K562 (cell line): Measurements from ENCODE around the gene LRRFIP2. TPM values are rescaled to one million over a fixed set of nuclear protein-coding genes. Genes with fewer than 3 reads are reported as not detected.

ENCODE experiments used
- ATAC-seq: fragments of 200-7000 bp; cut with Tn5 transposase; 3 replicates; pipeline ENCODE4 v1.9.1; 2020; ENCODE audit warnings: moderate library complexity
- BruUV-seq: library from RNA; stranded (reverse); fragments of 400-500 nt; replicated peaks from 2 replicates; lab custom pipeline; 2021; lab: Mats Ljungman, UMichigan
- CTCF ChIA-PET: fragments of 300-600 bp; formaldehyde crosslinking; extraction: SDS; loops from one replicate; lab custom pipeline; 2021; ENCODE audit warnings: low intra/inter-chr PET ratio; lab: Yijun Ruan, JAX
- POLR2A ChIA-PET: fragments of 300-600, 350-650 bp; sonication (Branson Sonifier 250); formaldehyde crosslinking; extraction: SDS; loops from one replicate; lab custom pipeline; 2021; ENCODE audit warnings: antibody characterized with exemption, inconsistent platforms; lab: Yijun Ruan, JAX
- DNase-seq, 4 experiments: peaks; one replicate each; pipeline versions ENCODE4 v3.0.0 to v3.0.0-alpha.2; 2011 to 2018; ENCODE audit warnings: low spot score in 3 of 4, mixed read lengths in 3 of 4; ENCODE audit errors: extremely low read depth in 1 of 4
- FAIRE-seq: peaks from 2 replicates; lab custom pipeline; 2011; peaks lifted over from hg19 to GRCh38; lab: Jason Lieb, UNC
- H2AFZ ChIP-seq: 2 replicates; pipeline ENCODE4 v1.6.0; 2011; ENCODE audit warnings: low read depth, low read length, control low read depth, inconsistent platforms
- H3K27ac ChIP-seq: fragments of 200-600 bp; 3 replicates; pipeline ENCODE4 v1.8.0; 2011; ENCODE audit warnings: low read depth, mild to moderate bottlenecking, control low read depth, inconsistent platforms, low read length, moderate library complexity, mixed read lengths; ENCODE audit errors: extremely low read depth
- H3K27me3 ChIP-seq, 2 experiments: fragments of 300-600 bp in 1 of 2; 2 replicates in 1 of 2; 3 replicates in 1 of 2; pipeline versions ENCODE4 v1.6.0 to v1.8.0; 2011; ENCODE audit warnings: inconsistent platforms in 2 of 2, low read length in 2 of 2, mild to moderate bottlenecking in 1 of 2, mixed read lengths in 1 of 2, moderate library complexity in 1 of 2; ENCODE audit not compliant: control insufficient read depth in 2 of 2, insufficient read depth in 2 of 2
- H3K36me3 ChIP-seq: fragments of 300-600 bp; 3 replicates; pipeline ENCODE4 v1.8.0; 2011; ENCODE audit warnings: mild to moderate bottlenecking, low read length, inconsistent platforms; ENCODE audit not compliant: control insufficient read depth, insufficient read depth
- H3K4me1 ChIP-seq, 2 experiments: fragments of 200-600 bp in 1 of 2; replicated peaks in 1 of 2; 2 replicates in 1 of 2; 3 replicates in 1 of 2; pipeline versions ENCODE4 v1.5.1 to v1.8.0; 2011; ENCODE audit warnings: inconsistent platforms in 2 of 2, low read length in 2 of 2, mild to moderate bottlenecking in 1 of 2, mixed read lengths in 1 of 2, moderate library complexity in 1 of 2; ENCODE audit not compliant: control insufficient read depth in 2 of 2, insufficient read depth in 2 of 2
- H3K4me2 ChIP-seq: 2 replicates; pipeline ENCODE4 v1.6.1; 2011; ENCODE audit warnings: low read length, control low read depth, inconsistent platforms, mixed read lengths; ENCODE audit not compliant: insufficient read depth
- H3K4me3 ChIP-seq: fragments of 200-600 bp; sonication (generic), shearing (Covaris generic); 2 replicates; pipeline ENCODE4 v1.5.1; 2016; ENCODE audit warnings: control low read depth, inconsistent platforms
- H3K79me2 ChIP-seq: fragments of 200-600 bp; 3 replicates; pipeline ENCODE4 v1.8.0; 2011; ENCODE audit warnings: low read length, inconsistent platforms; ENCODE audit not compliant: control insufficient read depth, insufficient read depth
- H3K9ac ChIP-seq, 2 experiments: 2 replicates each; pipeline versions ENCODE4 v1.6.0 to v1.6.1; 2011; ENCODE audit warnings: low read depth in 2 of 2, low read length in 2 of 2, control low read depth in 1 of 2, inconsistent platforms in 1 of 2, mild to moderate bottlenecking in 1 of 2, mixed read lengths in 1 of 2; ENCODE audit not compliant: insufficient read depth in 1 of 2
- H3K9me1 ChIP-seq: one replicate; pipeline ENCODE4 v1.6.0; 2011; ENCODE audit warnings: inconsistent platforms, mild to moderate bottlenecking, low read length, moderate library complexity; ENCODE audit not compliant: control insufficient read depth, insufficient read depth
- H3K9me3 ChIP-seq: replicated peaks from 2 replicates; pipeline ENCODE4 v1.5.1; 2011; ENCODE audit warnings: low read depth, low read length, inconsistent platforms; ENCODE audit not compliant: control insufficient read depth, insufficient read depth
- H4K20me1 ChIP-seq: replicated peaks from 2 replicates; pipeline ENCODE4 v1.6.1; 2011; ENCODE audit warnings: low read length, inconsistent platforms, mixed read lengths; ENCODE audit not compliant: control insufficient read depth, insufficient read depth
- ETS1 ChIP-seq: conservative IDR thresholded peaks from 2 replicates; pipeline ENCODE4 v1.6.1; 2011; ENCODE audit warnings: low read depth, mild to moderate bottlenecking, low read length; ENCODE audit not compliant: control insufficient read depth
- FOSL1 ChIP-seq: fragments of 200-800 bp; sonication (Bioruptor generic); conservative IDR thresholded peaks from 2 replicates; pipeline ENCODE4 v1.6.1; 2016; ENCODE audit warnings: missing genetic modification characterization, missing compliant biosample characterization
- FOXA1 ChIP-seq: fragments of 450-650 bp; IDR thresholded peaks from 2 replicates; pipeline ENCODE4 v1.6.1; 2016; ENCODE audit warnings: mild to moderate bottlenecking, borderline replicate concordance
- GATAD2B ChIP-seq: fragments of 450-650 bp; IDR thresholded peaks from 2 replicates; pipeline ENCODE4 v1.6.1; 2017; ENCODE audit warnings: mild to moderate bottlenecking, borderline replicate concordance
- NCOA4 ChIP-seq: fragments of 450-650 bp; IDR thresholded peaks from 2 replicates; pipeline ENCODE4 v1.6.1; 2018; ENCODE audit warnings: mild to moderate bottlenecking; ENCODE audit not compliant: partially characterized antibody
- PATZ1 ChIP-seq: fragments of 250-450 bp; sonication (Bioruptor Pico); IDR thresholded peaks from 2 replicates; pipeline ENCODE4 v1.5.0; 2020; ENCODE audit warnings: mild to moderate bottlenecking, borderline replicate concordance
- POLR2AphosphoS5 ChIP-seq: IDR thresholded peaks from 2 replicates; pipeline ENCODE4 v1.6.1; 2011; ENCODE audit warnings: mild to moderate bottlenecking, low read depth, low read length, moderate library complexity; ENCODE audit not compliant: control insufficient read depth, insufficient read depth
- POLR2H ChIP-seq: IDR thresholded peaks from 2 replicates; pipeline ENCODE4 v1.6.1; 2016; ENCODE audit warnings: missing genetic modification characterization, low read depth, mild to moderate bottlenecking, control low read depth, missing compliant biosample characterization, moderate library complexity
- SAFB ChIP-seq: fragments of 200-400 bp; formaldehyde crosslinking; IDR thresholded peaks from 2 replicates; pipeline ENCODE4 v1.6.1; 2017; ENCODE audit warnings: low read depth, low read length, borderline replicate concordance
- TBP ChIP-seq: optimal IDR thresholded peaks from 2 replicates; pipeline ENCODE3; 2011; ENCODE audit warnings: low read depth, low read length, improper control_type of control experiment
- ZNF175 ChIP-seq: fragments of 200-800 bp; sonication (Bioruptor generic); IDR thresholded peaks from 2 replicates; pipeline ENCODE4 v1.6.1; 2016; ENCODE audit warnings: low read depth, mild to moderate bottlenecking, missing genetic modification characterization, missing compliant biosample characterization
- ZNF589 ChIP-seq: fragments of 200-800 bp; sonication (Bioruptor generic); IDR thresholded peaks from 2 replicates; pipeline ENCODE4 v1.6.1; 2016; ENCODE audit warnings: low read depth, missing genetic modification characterization, missing compliant biosample characterization
- ZNF696 ChIP-seq: fragments of 250-450 bp; sonication (Bioruptor Pico); conservative IDR thresholded peaks from 2 replicates; pipeline ENCODE4 v1.4.0; 2020; ENCODE audit warnings: mild to moderate bottlenecking, moderate library complexity
- WGBS: fragments of 100-300 bp; shearing (Covaris generic); methylation state at CpG from one replicate; pipeline ENCODE4 v1.1.6; 2016; ENCODE audit warnings: low coverage, mixed read lengths; ENCODE audit not compliant: insufficient coverage; ENCODE audit errors: missing lambda C conversion rate; 5-methylcytosine and 5-hydroxymethylcytosine counted together
- in situ Hi-C: fragments of 300-500 bp; cut with MboI; formaldehyde crosslinking; loops from 4 replicates; pipeline ENCODE4 v1.15.0; 2018; ENCODE audit warnings: inconsistent platforms, mixed read lengths
- intact Hi-C: fragments of 100-400 bp; cut with micrococcal nuclease; formaldehyde crosslinking; loops from 2 replicates; pipeline ENCODE4 v1.14.2; 2022
- polyA plus RNA-seq, 8 experiments: library from polyadenylated mRNA; depleted of rRNA in 4 of 8; stranded (reverse) in 5 of 8; unstranded in 3 of 8; fragments of >200 nt; fragmentation: Nextera tagmentation in 2 of 8; fragmentation: Illumina TruSeq in 1 of 8; extraction: Ambion mirVana in 2 of 8; extraction: Trizol in 1 of 8; gene quantifications; 2 replicates each; pipeline versions ENCODE4 v1.2.1 to v1.2.3, GENCODE V29; 2011 to 2014; ENCODE audit warnings: inconsistent platforms in 1 of 8, missing spikeins in 1 of 8
- total RNA-seq, 7 experiments: library from RNA; depleted of rRNA in 6 of 7; stranded (reverse); fragments of >200 nt in 6 of 7; fragmentation: Illumina TruSeq in 2 of 7; extraction: Trizol in 2 of 7; gene quantifications; 2 replicates each; pipeline versions ENCODE4 v1.2.1 to v1.2.3, GENCODE V29; 2011 to 2021; ENCODE audit warnings: low replicate concordance in 1 of 7
- TF ChIP-seq, protein P1 (sequence below): fragments of 250-450 bp; sonication (Bioruptor Pico); IDR thresholded peaks from 2 replicates; pipeline ENCODE4 v1.5.0; 2021; ENCODE audit warnings: mild to moderate bottlenecking, moderate library complexity
- TF ChIP-seq, protein P2 (sequence below): IDR thresholded peaks from 2 replicates; pipeline ENCODE4 v1.6.1; 2011; ENCODE audit not compliant: insufficient read length; ENCODE audit errors: extremely low read depth

Gene LRRFIP2
- total and polyA plus RNA-seq, 9 of the 15 experiments (the other 6 are each of a cell fraction or from before 2014, with no cell fraction given): 9.9 to 53.9 (median 42.7) TPM

GRCh38 chr3:37221407-37221806 lies 47.0 kb upstream of the LRRFIP2 start:
- Histone ChIP-seq H3K9me1 (no peaks in the 10 kb centered on the region), H3K4me2 (no peak overlapping the region), H3K27ac (no peak overlapping the region), H3K27me3 (no peaks in the 10 kb centered on the region), H3K9ac (no peak overlapping the region), H2AFZ (no peak overlapping the region), H3K4me3 (no peak overlapping the region), H3K79me2 (no peaks in the 10 kb centered on the region), H3K9me3 (peaks cover 7% of the 10 kb centered on the region; the same call in 1 of the 2 replicates), H3K4me1 (peaks cover 5 to 8% of the 10 kb centered on the region in 2 experiments; a peak in 4 of 5 replicates), H4K20me1 (no peaks in the 10 kb centered on the region), H3K36me3 (no peaks in the 10 kb centered on the region)
- ChIA-PET POLR2A (interaction anchor here (0.5 to 1.3 kb wide), 3 partner anchors 14 to 264 kb away, joined by 3 read pairs; no protein-coding TSS in a partner anchor), CTCF (interaction anchor here (0.6 kb wide), 1 partner anchor 185 kb away, joined by 3 read pairs; no protein-coding TSS in a partner anchor)
- ATAC-seq (peak; percentile 37), FAIRE-seq (no peak), DNase-seq (no peak)
- 0% methylated on average over 1 of the region's 1 CpG for WGBS
- no TSS peak for BruUV-seq
- in situ Hi-C loops: no loop called here
- intact Hi-C loops: no loop called here
- TF ChIP-seq NCOA4 (no peak), PATZ1 (no peak), ZNF589 (CRISPR knock-in tag) (no peak), POLR2AphosphoS5 (0 out of 2 replicates have a peak, but pooled peaks have one; percentile 43), ZNF696 (CRISPR knock-in tag) (no peak), SAFB (no peak), ZNF175 (CRISPR knock-in tag) (no peak), FOSL1 (peak; percentile 52), POLR2H (no peak), ETS1 (no peak), TBP (peak; percentile 66), FOXA1 (no peak), GATAD2B (no peak)
- TF ChIP-seq, protein P1, sequence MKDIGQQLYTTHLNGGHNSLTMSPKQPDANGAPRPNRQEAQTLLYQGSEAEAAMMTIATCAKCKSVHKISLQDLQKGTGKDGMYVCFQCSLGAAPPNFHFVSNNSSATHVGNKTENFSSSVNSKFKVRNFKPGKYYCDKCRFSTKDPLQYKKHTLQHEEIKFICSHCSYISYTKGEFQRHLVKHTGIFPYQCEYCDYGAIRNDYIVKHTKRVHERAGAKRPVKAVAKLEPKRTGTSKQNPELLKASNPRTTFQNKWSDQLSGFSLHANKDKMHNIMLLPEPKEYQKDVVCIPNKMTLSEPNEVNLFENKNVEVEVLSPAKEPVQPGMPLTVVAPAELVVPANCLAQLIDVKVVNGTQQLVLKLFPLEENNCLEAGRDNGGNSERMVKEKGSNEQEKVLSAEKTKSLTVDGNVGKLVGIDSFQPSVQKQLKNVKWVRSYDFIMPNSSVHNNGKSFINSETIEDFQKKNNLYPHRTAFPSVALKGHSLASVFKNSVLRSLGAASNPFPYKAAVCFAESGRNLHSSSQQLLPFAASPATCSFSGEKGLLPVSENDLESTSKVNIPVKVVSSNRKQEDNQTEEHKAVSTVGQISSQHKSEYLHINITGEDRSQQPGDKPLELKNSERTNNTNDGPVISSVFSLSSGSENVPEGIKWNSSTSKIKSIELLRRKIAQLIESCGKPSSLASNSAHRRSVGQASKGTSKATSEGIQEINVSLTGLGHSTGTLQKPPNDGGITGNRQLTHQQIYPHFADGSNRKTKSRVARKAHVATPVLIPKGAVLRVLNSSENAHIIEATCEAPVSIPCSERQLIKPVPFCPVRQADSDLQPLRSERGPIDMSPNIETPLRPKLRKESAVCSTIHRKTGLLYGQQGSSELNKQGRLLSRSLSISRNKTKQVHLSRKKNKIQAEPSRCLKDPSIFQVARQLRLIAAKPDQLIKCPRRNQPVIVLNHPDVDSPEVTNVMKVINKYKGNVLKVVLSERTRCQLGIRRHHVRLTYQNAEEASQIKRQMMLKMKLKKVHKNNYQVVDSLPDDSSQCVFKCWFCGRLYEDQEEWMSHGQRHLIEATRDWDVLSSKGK (CRISPR knock-in tag): no peak
- TF ChIP-seq, protein P2, sequence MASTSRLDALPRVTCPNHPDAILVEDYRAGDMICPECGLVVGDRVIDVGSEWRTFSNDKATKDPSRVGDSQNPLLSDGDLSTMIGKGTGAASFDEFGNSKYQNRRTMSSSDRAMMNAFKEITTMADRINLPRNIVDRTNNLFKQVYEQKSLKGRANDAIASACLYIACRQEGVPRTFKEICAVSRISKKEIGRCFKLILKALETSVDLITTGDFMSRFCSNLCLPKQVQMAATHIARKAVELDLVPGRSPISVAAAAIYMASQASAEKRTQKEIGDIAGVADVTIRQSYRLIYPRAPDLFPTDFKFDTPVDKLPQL: peak; percentile 32
